GM19467 (cell line): Measurements from ENCODE around the gene MKNK2.

Experiments
- ATAC-seq: cut with Tn5 transposase; IDR thresholded peaks from one replicate; pipeline ENCODE4 v1.9.1; 2021; ENCODE audit warnings: mild to moderate bottlenecking, moderate library complexity; ENCODE audit not compliant: unreplicated experiment

The MKNK2 gene

GRCh38 chr19:2058570-2059421 lies 7.8 kb upstream of the MKNK2 start:
- ATAC-seq: no peak

DNA sequence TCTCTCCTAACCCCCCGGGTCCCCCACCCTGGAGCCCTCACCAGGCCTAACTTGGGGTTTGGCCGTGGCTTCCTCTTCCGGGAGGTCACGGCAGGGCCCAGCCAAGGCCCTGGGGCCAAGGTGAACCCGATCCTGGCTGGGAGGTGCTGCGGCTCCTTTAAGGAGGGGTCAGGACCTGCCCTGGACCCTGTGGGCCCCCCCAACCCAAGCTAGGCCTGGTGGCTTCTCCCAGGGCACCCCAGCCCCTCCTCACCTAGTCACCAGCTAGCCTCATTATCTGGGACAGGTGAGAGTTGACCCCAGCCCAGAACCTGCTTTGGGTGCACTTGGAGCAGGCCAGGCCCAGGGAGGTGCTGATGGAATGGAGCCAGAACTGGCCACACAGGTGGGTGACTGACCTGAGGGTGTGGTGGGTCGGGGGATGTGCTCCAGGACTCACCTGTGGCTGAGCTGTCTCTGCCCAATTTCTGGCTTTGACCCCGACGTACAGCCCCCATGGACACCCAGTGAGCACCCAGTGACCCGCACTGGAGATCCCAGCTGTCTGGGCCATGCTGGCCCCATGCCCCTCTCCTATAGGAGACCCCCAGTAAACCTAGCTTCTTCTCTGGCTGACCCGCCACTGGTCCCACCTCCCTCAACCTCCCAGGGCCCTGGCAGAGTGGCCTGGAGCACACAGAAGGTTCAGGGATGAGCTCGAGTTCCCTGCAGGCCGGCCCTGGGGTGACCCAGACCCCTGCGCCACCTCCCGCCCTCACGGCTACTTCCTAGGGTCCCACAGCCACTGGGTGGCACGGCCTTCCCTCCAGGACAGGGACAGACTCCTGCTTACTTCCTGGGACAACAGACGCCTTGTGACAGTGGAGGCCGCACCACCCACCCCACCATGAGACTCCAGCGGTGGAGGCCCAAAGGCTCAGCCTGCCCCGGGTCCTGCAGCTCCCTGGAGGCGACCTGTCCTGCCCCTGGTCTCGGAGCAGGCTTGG lies 6.7 kb upstream of the MKNK2 start:
- no peak for ATAC-seq

GRCh38 chr19:2056837-2057192 lies 5.8 kb upstream of the MKNK2 start:
- ATAC-seq: no peak

GRCh38 chr19:2055931-2056836 lies 5.1 kb upstream of the MKNK2 start:
- no peak for ATAC-seq

DNA sequence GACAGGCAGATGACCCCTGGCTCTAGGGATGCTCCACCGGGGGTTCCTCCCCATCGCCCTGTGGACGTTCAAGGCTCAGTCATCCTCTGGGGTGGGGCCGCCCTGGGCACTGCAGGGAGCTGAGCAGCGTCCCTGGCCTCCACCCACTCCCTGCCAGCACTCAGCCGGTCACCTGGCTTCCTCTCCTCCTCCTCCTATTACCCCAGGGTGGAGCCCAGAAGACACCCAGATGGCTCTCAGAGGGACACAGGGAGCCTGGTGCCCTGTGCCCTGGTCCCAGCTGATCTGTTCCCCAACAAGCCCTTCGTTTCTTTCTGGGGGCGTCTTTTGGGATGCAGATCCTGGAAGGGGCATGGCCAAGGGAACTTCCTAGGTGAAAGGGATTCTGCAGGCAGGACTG lies 3.7 kb upstream of the MKNK2 start:
- ATAC-seq: no peak

DNA sequence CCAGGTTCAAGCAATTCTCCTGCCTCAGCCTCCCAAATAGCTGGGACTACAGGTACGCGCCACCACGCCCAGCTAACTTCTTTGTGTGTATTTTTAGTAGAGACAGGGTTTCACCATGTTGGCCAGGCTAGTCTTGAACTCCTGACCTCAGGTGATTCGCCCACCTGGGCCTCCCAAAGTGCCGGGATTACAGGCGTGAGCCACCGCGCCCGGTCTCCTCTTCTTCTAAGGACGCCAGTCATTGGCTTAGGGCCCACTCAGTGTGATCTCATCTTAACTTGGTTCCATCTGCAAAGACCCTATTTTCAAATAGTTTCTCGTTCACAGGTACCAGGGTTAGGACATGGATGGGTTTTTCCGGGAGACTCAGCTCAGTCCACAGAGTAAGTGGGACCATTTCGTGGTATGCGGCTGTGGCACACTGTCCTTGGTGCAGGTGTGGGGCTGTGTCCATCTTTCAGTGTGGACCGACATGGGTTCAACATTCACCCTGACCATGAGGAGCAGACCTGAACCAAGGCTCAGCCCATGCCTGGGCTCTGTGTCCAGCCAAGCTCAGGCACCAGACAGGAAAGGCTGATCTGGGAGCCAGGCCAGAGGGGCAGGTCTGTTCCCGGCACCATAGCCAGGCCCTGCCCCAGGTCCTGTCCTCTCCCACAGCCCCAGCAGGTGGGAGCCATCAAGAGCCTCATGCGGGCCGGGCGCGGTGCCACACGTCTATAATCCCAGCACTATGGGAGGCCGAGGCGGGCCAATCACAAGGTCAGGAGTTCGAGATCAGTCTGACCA lies 2.8 kb upstream of the MKNK2 start:
- ATAC-seq: no peak

DNA sequence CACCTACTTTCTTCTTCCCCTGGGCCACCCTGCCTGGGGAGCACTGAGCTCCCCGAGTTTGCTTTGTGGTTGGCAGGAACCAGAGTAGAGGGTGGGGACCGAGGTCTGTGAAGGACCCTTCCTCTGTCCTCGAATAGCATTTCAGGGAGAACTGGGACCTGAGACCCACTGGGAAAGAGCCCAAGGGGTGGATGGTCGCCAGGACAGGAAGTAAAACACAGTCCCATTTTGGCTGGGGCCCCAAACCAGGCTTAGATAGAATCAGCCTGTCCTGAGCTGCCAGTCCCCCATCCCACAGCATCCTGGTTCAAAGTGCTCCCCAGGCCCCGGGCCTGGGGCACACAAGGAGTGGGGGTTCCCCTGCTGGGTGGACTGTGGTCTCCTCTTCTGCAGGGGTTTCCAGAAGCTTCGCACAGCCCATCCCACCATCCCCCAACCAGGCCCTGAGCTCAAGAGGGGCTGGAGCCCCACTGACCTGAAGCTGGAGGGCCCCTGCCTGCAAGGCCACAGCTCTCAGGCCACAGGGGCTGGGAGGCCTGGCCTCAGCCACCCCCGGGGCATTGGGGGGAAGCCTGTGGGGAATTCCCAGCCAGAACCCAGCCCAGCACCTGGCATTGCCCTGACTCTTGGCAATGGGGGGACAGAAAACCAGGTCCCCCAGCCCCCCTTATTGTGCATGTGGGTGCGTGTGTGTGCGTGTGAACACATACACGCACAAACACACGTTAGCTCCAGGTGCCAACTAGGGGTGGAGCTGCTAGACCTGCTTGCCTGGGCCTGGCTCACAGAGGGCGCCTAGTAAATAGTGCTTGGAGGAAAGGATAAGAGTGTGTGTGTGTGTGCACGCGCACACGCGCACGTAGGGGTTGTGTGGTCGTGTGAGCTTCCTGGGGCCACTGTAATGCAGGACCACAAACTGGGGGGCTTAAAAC lies 995 bp upstream of the MKNK2 start:
- no peak for ATAC-seq

- ATAC-seq: peak; percentile 10
These were observed 574 bp downstream of the MKNK2 start for GRCh38 chr19:2050349-2050990.

GRCh38 chr19:2049741-2050348 lies 1.2 kb downstream of the MKNK2 start:
- peak; percentile 2 for ATAC-seq

DNA sequence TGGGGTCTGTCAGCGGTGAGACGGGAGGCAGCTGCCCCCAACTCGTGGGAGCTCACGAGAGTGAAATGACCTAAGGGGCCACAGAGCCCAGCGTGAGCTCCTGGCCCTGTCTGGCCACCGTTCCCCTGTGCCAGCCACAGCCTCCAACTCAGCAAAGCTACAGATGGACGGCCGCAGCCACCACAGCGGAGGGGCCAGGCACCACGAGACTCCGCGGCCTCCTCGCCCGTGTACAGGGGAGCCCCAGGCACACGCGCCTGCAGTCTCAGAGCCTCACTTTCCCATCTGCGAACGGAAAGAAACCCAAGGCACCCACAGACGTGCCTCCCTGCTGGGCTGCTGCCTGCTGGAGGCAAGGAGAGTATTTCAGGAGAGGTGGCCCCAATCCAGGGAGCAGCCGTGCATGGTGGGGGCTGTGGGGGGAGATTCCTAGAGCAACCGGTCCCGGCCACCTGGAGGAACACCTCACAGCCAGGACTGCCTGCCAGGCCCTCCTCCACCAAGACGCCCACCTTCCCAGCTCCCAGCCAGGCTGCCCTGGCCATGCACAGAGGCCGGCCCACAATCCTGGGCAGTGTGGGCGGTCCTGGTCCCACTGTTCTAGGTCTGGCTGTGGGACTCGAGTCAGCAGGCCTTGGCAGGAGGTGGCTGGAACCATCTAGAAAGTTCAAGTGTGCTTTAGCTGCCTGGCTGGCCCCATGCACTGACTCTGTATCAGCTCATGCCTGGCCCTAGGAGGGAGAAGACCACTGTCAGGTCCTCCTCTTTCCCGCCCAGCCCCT lies 1.9 kb downstream of the MKNK2 start:
- ATAC-seq: no peak

- no peak for ATAC-seq
These were observed 2.7 kb downstream of the MKNK2 start for GRCh38 chr19:2048104-2048958.

DNA sequence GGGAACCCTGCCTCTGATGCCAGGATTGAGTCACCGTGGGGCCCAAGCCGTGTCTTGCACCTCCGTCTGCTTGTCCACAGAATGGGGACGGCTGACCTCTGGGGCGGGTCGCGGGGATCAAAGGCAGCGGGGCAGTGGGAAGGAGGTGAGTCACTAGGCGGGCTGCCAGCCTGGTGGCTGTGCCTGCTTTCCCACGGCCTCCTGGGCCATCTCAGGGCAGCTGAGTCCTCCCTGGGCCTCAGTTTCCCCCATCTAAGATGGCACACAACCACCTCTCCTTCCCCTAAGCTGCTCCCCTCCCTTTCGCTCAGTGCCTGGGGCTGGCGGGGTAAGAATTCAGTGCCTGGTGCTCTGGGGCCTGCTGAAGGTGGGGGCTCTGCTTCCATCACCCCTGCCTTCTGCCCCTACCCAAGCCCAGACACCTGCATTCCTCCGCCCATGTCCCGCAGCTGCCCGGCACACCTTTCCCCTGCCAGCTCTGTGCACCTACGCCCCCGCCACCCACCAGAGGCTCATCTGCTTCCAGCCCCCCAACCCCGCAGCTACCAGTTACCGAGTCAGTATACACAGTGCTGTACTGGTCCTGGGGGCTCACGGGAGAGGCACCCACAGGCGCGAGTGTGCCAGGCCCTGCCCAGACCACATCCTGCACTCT lies 3.5 kb downstream of the MKNK2 start:
- ATAC-seq: no peak

GRCh38 chr19:2047076-2047448 lies 4.0 kb downstream of the MKNK2 start:
- ATAC-seq: no peak

DNA sequence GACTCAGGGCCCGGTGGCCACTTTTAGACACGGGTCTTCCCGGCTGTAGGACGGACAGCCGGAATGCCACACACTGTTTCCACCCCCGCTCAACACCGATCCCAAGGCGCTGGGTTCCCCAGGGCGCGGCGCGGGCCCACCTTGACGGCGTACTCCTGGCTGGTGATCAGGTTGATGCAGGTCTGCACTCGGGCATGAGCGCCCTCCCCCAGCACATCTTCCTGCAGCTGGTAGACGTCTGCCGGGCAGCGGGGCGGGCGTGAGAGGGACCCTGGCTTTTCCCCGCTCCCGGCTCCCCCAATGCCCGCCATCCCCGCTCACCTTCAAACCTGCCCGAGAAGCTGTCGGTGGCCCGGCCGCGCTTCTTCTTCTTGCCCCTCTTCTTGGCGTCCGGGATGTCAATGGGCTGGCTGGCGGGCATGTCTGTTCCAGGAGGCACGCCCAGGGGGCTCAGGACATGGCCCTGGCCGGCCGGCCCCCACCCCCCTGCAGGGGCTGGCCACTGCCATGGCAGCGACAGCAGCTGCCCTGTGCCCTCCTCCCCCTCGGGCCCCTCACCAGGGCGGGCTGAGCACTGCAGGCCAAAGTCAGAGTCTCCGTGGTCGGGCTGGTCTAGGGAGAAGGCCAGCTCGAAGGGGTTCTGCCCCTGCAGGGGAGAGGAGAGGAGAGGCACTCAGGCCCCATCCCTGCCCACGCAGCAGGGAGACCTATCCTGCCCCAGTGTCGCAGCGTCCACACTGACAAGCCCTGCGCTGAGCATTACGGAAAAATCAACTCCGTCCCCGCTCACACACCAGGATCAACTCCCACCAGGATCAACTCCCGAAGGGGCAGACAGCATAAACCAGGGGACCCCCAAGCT lies 4.8 kb downstream of the MKNK2 start:
- ATAC-seq: no peak

- no peak for ATAC-seq
These were observed 5.5 kb downstream of the MKNK2 start for GRCh38 chr19:2045501-2046045.
